Activated T-helper 17 cell treated with anti-CD3 and anti-CD28 coated beads, Interleukin-2, amount 50 U/mL, for 72 hours (primary cell): Measurements from ENCODE around the gene ARL5B. TPM values are rescaled to one million over a fixed set of nuclear protein-coding genes. Genes with fewer than 3 reads are reported as not detected.
A peak's percentile ranks its signal among the peaks of the same experiment; 100 is the strongest.

Experiments used
- ATAC-seq: fragments of 150-1000 bp; cut with Tn5 transposase; replicated peaks from 2 replicates; pipeline ENCODE4 v1.10.0; 2021; ENCODE audit warnings: mild to moderate bottlenecking, moderate library complexity
- H3K27ac Mint-ChIP-seq: one replicate; pipeline ENCODE4 v1.8.0; 2022; ENCODE audit warnings: mixed read lengths
- H3K27me3 Mint-ChIP-seq: one replicate; pipeline ENCODE4 v1.8.0; 2022; ENCODE audit warnings: mixed read lengths
- H3K36me3 Mint-ChIP-seq: one replicate; pipeline ENCODE4 v1.8.0; 2022; ENCODE audit warnings: low read depth, mild to moderate bottlenecking, mixed read lengths
- H3K4me1 Mint-ChIP-seq: one replicate; pipeline ENCODE4 v1.8.0; 2022; ENCODE audit warnings: mixed read lengths
- H3K4me3 Mint-ChIP-seq: one replicate; pipeline ENCODE4 v1.8.0; 2022; ENCODE audit warnings: mild to moderate bottlenecking, mixed read lengths
- H3K9me3 Mint-ChIP-seq: one replicate; pipeline ENCODE4 v1.8.0; 2022; ENCODE audit warnings: mixed read lengths
- total RNA-seq, 2 donors: library from RNA; stranded (reverse); gene quantifications; one replicate each; pipeline ENCODE4 v1.2.3, GENCODE V29; 2022

Gene ARL5B
- total RNA-seq, 2 donors from 2014 or later, result 8.9 to 24.8 TPM

GRCh38 chr10:18647945-18648344 is 11.3 kb upstream of the ARL5B start:
- no peaks in the 10 kb centered on the region for H3K27me3 Mint-ChIP-seq
- no peaks in the 10 kb centered on the region for H3K9me3 Mint-ChIP-seq
- no peak for ATAC-seq
- H3K4me3 Mint-ChIP-seq, result peak overlapping the region; percentile 96
- H3K36me3 Mint-ChIP-seq, result peaks cover 72% of the 10 kb centered on the region
- H3K4me1 Mint-ChIP-seq, result peaks cover 19% of the 10 kb centered on the region
- H3K27ac Mint-ChIP-seq, result no peak overlapping the region

- no peak for ATAC-seq
- Mint-ChIP-seq H3K4me3 (peak overlapping the region; percentile 96), H3K9me3 (no peaks in the 10 kb centered on the region), H3K27me3 (no peaks in the 10 kb centered on the region), H3K27ac (peak overlapping the region; percentile 94), H3K36me3 (peaks cover 57% of the 10 kb centered on the region), H3K4me1 (peaks cover 19% of the 10 kb centered on the region)
These were observed 9.8 kb upstream of the ARL5B start for GRCh38 chr10:18649364-18649959.

- H3K27me3 Mint-ChIP-seq, result no peaks in the 10 kb centered on the region
- peaks cover 51% of the 10 kb centered on the region for H3K36me3 Mint-ChIP-seq
- ATAC-seq, result no peak
- H3K27ac Mint-ChIP-seq, result peak overlapping the region; percentile 94
- H3K4me1 Mint-ChIP-seq, result peaks cover 19% of the 10 kb centered on the region
- no peaks in the 10 kb centered on the region for H3K9me3 Mint-ChIP-seq
- peak overlapping the region; percentile 96 for H3K4me3 Mint-ChIP-seq
These were observed 8.7 kb upstream of the ARL5B start for GRCh38 chr10:18650404-18650997.

DNA sequence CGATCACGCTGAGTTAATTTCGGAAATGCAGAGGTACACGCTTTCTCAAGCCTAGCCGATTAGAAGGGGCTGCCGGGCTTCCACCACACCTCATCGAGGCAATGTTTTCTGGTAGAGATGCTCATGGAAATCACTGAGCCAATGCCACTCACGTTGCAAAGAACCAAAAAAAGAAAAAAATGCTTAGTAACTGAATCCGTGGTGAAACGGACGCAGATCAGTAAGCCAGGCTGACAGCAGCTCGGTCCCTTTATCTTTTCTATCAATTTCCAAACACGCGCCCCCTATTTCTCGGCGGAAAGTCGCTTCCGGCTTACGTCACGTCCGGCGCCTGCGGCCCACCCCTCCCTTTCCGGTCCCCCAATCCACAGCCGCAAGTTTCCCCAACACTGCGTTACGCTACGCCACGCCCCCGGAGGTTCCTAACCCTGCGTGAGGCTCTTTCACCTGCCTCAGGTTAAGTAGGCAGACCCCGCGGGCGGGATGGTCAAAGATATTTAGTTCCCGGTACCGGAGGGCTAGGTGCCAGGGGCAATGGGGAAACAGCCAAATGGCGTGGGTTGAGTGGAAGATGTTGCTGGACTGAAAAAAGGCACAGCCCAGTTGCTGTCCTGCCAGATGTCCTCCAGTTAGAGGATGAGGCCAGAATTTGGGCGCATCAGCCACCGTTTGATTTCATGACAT is 7.8 kb upstream of the ARL5B start, which contains the start of gene NSUN6:
TSS of gene NSUN6 (minus strand) at position 264 of the 684 bp plus-strand sequence. CDS start 384 bp downstream, outside the sequence.
- H3K27me3 Mint-ChIP-seq, result no peaks in the 10 kb centered on the region
- peaks cover 19% of the 10 kb centered on the region for H3K4me1 Mint-ChIP-seq
- peak; percentile 95 for ATAC-seq
- H3K36me3 Mint-ChIP-seq, result peaks cover 42% of the 10 kb centered on the region
- peak within 1 kb of the TSS; percentile 96 for H3K4me3 Mint-ChIP-seq
- no peaks in the 10 kb centered on the region for H3K9me3 Mint-ChIP-seq
- H3K27ac Mint-ChIP-seq, result peak within 1 kb of the TSS; percentile 94

DNA sequence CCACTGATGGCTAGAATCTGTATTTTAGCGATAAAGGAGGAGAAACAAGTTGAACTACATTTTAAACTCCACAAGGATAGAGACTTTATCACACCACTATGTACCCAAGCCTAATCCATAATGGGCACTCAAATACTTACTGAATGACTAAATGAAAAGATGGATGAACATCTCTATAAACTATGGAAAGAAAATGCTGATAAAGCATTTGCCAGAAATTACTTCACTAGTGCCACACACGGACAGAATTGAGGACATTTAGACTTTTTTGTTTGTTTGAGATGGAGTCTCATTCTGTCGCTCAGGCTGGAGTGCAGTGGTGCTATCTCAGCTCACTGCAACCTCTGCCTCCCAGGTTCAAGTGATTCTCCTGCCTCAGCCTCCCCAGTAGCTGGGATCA is 6.1 kb upstream of the ARL5B start:
- H3K27ac Mint-ChIP-seq, result peak overlapping the region; percentile 94
- ATAC-seq, result no peak
- H3K4me1 Mint-ChIP-seq, result peaks cover 19% of the 10 kb centered on the region
- peaks cover 26% of the 10 kb centered on the region for H3K36me3 Mint-ChIP-seq
- no peaks in the 10 kb centered on the region for H3K27me3 Mint-ChIP-seq
- H3K9me3 Mint-ChIP-seq, result no peaks in the 10 kb centered on the region
- H3K4me3 Mint-ChIP-seq, result peak overlapping the region; percentile 96

GRCh38 chr10:18656724-18657123 is 2.5 kb upstream of the ARL5B start:
- H3K36me3 Mint-ChIP-seq, result peaks cover 23% of the 10 kb centered on the region
- no peak overlapping the region for H3K4me3 Mint-ChIP-seq
- H3K4me1 Mint-ChIP-seq, result peaks cover 16% of the 10 kb centered on the region
- H3K27ac Mint-ChIP-seq, result no peak overlapping the region
- no peaks in the 10 kb centered on the region for H3K27me3 Mint-ChIP-seq
- no peak for ATAC-seq
- H3K9me3 Mint-ChIP-seq, result no peaks in the 10 kb centered on the region

- H3K36me3 Mint-ChIP-seq, result peaks cover 38% of the 10 kb centered on the region
- no peaks in the 10 kb centered on the region for H3K9me3 Mint-ChIP-seq
- H3K4me1 Mint-ChIP-seq, result peaks cover 15% of the 10 kb centered on the region
- ATAC-seq, result no peak
- H3K27ac Mint-ChIP-seq, result peak overlapping the region; percentile 96
- peak overlapping the region; percentile 97 for H3K4me3 Mint-ChIP-seq
- H3K27me3 Mint-ChIP-seq, result no peaks in the 10 kb centered on the region
These were observed 733 bp upstream of the ARL5B start for GRCh38 chr10:18658271-18659124.

DNA sequence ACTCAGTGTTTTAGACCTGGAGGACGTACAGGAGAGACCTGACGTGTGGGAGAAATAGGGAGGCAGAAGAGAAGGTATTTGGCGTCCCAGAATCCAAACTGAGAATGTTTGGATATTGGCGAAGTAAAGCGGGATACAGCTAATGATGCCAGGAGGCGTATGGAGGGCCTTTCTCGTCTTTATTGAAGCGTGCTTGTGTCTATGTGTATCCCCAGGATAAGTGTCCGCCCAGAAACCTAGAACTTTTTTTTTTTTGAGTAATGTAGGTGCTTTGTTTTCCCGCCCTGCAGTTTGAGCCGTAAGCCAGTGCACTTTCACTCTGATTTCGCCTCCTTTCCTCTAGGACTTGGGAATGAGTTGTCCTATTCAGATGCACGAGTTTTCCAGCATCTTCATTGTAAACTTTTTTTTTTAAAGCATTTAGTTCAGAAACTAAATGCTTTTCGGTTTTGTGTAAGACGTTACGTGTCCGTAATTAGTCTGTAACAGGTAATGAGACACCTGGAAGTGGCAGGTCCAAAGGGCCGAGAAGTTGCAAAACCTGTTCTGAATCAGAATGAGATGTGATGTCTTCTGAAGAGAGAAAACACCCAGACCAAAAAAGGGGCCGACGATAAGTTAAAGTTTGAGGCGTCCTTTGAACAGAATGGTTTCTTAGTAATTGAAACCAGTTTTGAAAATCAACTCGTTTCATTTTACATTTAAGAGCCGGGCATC is 746 bp downstream of the ARL5B start:
- Mint-ChIP-seq H3K36me3 (peaks cover 51% of the 10 kb centered on the region), H3K27ac (peak overlapping the region; percentile 96), H3K4me1 (peaks cover 18% of the 10 kb centered on the region), H3K27me3 (no peaks in the 10 kb centered on the region), H3K4me3 (peak overlapping the region; percentile 97), H3K9me3 (no peaks in the 10 kb centered on the region)
- peak; percentile 13 for ATAC-seq

DNA sequence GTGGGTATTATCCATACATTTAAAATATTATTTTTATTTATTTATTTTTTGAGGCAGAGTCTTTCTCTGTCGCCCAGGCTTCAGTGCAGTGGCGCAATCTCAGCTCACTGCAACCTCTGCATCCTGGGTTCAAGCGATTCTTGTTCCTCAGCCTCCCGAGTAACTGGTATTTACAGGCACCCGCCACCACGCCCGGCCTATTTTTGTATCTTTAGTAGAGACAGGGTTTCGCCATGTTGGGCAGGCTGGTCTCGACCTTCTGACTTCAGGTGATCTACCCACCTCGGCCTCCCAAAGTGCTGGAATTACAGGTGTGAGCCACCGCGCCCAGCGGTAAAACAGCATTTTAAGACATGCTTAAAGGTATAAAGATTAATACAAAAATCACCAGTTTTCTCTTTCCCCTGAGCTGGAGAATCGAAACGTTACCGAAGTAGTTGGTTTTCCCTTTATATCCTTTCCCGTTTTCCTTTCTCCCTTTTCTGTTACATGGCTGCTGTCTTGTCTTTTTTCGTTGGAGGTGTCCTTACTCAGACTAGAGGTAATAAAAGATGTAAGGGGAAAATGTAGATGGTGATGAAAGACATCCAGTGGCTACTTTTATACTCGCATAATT is 1.7 kb downstream of the ARL5B start:
- Mint-ChIP-seq H3K36me3 (peaks cover 60% of the 10 kb centered on the region), H3K27ac (peak overlapping the region; percentile 96), H3K4me3 (peak overlapping the region; percentile 97), H3K9me3 (no peaks in the 10 kb centered on the region), H3K27me3 (no peaks in the 10 kb centered on the region), H3K4me1 (peaks cover 27% of the 10 kb centered on the region)
- no peak for ATAC-seq

- Mint-ChIP-seq H3K27me3 (no peaks in the 10 kb centered on the region), H3K27ac (no peak overlapping the region), H3K4me3 (no peak overlapping the region), H3K4me1 (peaks cover 32% of the 10 kb centered on the region), H3K9me3 (no peaks in the 10 kb centered on the region), H3K36me3 (peaks cover 93% of the 10 kb centered on the region)
- no peak for ATAC-seq
These were observed 5.7 kb downstream of the ARL5B start for GRCh38 chr10:18664841-18665478.

GRCh38 chr10:18665815-18666558 is 6.8 kb downstream of the ARL5B start:
- Mint-ChIP-seq H3K4me1 (peaks cover 31% of the 10 kb centered on the region), H3K27me3 (no peaks in the 10 kb centered on the region), H3K9me3 (no peaks in the 10 kb centered on the region), H3K36me3 (peaks cover 94% of the 10 kb centered on the region), H3K4me3 (peak overlapping the region; percentile 6), H3K27ac (no peak overlapping the region)
- ATAC-seq, result no peak

- Mint-ChIP-seq H3K27me3 (no peaks in the 10 kb centered on the region), H3K9me3 (no peaks in the 10 kb centered on the region), H3K27ac (no peak overlapping the region), H3K4me3 (no peak overlapping the region), H3K36me3 (peaks cover 94% of the 10 kb centered on the region), H3K4me1 (peaks cover 22% of the 10 kb centered on the region)
- no peak for ATAC-seq
These were observed 7.6 kb downstream of the ARL5B start for GRCh38 chr10:18666810-18667209.

- Mint-ChIP-seq H3K4me3 (no peak overlapping the region), H3K4me1 (peaks cover 16% of the 10 kb centered on the region), H3K27ac (no peak overlapping the region), H3K9me3 (no peaks in the 10 kb centered on the region), H3K27me3 (no peaks in the 10 kb centered on the region), H3K36me3 (peaks cover 95% of the 10 kb centered on the region)
- no peak for ATAC-seq
These were observed 8.8 kb downstream of the ARL5B start for GRCh38 chr10:18668026-18668425.
